Measurements from ENCODE around the gene ATXN1. TPM values are rescaled to one million over a fixed set of nuclear protein-coding genes. Genes with fewer than 3 reads are reported as not detected.

The ATXN1 gene
- polyA plus RNA-seq, 2 of the 4 experiments (the other 2 are of a cell fraction): 2.9 to 8.3 TPM

DNA sequence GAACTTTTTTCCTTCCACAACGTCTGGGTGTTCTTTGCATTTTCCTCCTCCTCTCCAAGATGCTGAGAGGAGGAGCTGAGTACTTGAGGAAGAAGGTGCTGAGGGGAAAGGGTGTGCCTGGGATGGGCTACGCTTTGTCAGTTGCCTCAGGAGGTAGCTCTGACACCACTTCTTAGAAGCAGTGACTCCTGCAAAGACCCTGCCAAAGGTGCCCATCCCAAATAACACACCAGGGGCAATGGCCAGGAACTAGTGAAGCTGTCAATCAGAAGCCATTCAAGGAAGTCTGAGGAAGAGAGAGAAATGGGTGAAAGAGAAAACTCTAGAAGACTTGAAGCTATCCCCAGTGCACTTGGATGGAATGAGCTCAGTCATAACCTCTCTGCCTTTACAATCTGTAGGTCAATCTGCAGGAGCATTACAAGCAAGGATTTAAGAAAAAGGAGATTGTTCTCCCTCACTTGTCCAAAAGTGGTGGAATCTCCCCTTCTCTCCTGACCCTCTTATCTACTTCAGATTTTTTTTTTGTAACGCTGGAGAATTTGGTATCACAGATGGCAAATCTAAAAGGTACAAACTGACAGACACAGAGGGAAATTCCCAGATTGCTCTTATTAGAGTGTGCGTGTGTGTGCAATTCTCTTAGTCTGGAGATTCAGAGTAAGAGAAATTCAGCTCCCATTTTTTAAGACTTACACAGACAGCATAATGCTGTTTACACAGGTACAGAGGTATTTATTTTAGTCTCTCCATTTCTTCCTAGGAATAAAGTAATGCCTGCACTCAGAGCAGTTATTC lies 280.3 kb downstream of the ATXN1 start:
- Histone ChIP-seq H3K4me1 (no peaks in the 10 kb centered on the region), H3K4me3 (no peak overlapping the region), H3K4me2 (no peak overlapping the region), H3K27ac (no peak overlapping the region), H3K9me3 (peaks cover 11% of the 10 kb centered on the region; the same call in 2 of the 3 replicates)
- ChIA-PET POLR2A (no interaction called here), CTCF (interaction anchor here (0.7 to 1.1 kb wide), 2 partner anchors 55 to 149 kb away, joined by 3 to 4 read pairs; no protein-coding TSS in a partner anchor)
- WGBS (ENCODE audit: missing lambda C conversion rate): 76% methylated on average over 4 of the region's 4 CpGs
- no peak for ATAC-seq
- no peak for FAIRE-seq
- TF ChIP-seq, protein P1, sequence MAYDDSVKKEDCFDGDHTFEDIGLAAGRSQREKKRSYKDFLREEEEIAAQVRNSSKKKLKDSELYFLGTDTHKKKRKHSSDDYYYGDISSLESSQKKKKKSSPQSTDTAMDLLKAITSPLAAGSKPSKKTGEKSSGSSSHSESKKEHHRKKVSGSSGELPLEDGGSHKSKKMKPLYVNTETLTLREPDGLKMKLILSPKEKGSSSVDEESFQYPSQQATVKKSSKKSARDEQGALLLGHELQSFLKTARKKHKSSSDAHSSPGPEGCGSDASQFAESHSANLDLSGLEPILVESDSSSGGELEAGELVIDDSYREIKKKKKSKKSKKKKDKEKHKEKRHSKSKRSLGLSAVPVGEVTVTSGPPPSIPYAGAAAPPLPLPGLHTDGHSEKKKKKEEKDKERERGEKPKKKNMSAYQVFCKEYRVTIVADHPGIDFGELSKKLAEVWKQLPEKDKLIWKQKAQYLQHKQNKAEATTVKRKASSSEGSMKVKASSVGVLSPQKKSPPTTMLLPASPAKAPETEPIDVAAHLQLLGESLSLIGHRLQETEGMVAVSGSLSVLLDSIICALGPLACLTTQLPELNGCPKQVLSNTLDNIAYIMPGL (CRISPR knock-in tag; IDR thresholded peaks at IDR 0.05; ENCODE audit: borderline replicate concordance): no peak
- TF ChIP-seq JUNB (IDR thresholded peaks at IDR 0.05) (no peak), KDM1A (IDR thresholded peaks at IDR 0.05; ENCODE audit: low read depth) (no peak), CHD2 (IDR thresholded peaks at IDR 0.05; ENCODE audit: low read length, partially characterized antibody) (no peak), ZSCAN20 (CRISPR knock-in tag; IDR thresholded peaks at IDR 0.05) (no peak), NFE2L2 (conservative IDR thresholded peaks at IDR 0.05; ENCODE audit: low read length) (no peak), CBX2 (IDR thresholded peaks at IDR 0.05; ENCODE audit: borderline replicate concordance, low read depth) (no peak), FOXS1 (CRISPR knock-in tag; IDR thresholded peaks at IDR 0.05) (no peak), MAFK (IDR thresholded peaks at IDR 0.05; ENCODE audit: partially characterized antibody) (no peak), ESRRA (IDR thresholded peaks at IDR 0.05; ENCODE audit: borderline replicate concordance, low read length) (no peak), ZFP36 (IDR thresholded peaks at IDR 0.05; ENCODE audit: borderline replicate concordance, partially characterized antibody) (no peak), HOXB5 (CRISPR knock-in tag; IDR thresholded peaks at IDR 0.05) (no peak), SREBF2 (IDR thresholded peaks at IDR 0.05) (no peak), EHF (CRISPR knock-in tag; IDR thresholded peaks at IDR 0.05) (no peak)
- TF ChIP-seq, protein P2, sequence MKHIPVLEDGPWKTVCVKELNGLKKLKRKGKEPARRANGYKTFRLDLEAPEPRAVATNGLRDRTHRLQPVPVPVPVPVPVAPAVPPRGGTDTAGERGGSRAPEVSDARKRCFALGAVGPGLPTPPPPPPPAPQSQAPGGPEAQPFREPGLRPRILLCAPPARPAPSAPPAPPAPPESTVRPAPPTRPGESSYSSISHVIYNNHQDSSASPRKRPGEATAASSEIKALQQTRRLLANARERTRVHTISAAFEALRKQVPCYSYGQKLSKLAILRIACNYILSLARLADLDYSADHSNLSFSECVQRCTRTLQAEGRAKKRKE (CRISPR knock-in tag; IDR thresholded peaks at IDR 0.05; ENCODE audit: low read depth): no peak
- TF ChIP-seq, protein P3, sequence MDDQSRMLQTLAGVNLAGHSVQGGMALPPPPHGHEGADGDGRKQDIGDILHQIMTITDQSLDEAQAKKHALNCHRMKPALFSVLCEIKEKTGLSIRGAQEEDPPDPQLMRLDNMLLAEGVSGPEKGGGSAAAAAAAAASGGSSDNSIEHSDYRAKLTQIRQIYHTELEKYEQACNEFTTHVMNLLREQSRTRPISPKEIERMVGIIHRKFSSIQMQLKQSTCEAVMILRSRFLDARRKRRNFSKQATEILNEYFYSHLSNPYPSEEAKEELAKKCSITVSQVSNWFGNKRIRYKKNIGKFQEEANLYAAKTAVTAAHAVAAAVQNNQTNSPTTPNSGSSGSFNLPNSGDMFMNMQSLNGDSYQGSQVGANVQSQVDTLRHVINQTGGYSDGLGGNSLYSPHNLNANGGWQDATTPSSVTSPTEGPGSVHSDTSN (IDR thresholded peaks at IDR 0.05): no peak
- TF ChIP-seq, protein P4, sequence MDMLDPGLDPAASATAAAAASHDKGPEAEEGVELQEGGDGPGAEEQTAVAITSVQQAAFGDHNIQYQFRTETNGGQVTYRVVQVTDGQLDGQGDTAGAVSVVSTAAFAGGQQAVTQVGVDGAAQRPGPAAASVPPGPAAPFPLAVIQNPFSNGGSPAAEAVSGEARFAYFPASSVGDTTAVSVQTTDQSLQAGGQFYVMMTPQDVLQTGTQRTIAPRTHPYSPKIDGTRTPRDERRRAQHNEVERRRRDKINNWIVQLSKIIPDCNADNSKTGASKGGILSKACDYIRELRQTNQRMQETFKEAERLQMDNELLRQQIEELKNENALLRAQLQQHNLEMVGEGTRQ (IDR thresholded peaks at IDR 0.05): no peak
- no peak for DNase-seq (ENCODE audit: low read depth in 1 of 2, low spot score in 1 of 2)

DNA sequence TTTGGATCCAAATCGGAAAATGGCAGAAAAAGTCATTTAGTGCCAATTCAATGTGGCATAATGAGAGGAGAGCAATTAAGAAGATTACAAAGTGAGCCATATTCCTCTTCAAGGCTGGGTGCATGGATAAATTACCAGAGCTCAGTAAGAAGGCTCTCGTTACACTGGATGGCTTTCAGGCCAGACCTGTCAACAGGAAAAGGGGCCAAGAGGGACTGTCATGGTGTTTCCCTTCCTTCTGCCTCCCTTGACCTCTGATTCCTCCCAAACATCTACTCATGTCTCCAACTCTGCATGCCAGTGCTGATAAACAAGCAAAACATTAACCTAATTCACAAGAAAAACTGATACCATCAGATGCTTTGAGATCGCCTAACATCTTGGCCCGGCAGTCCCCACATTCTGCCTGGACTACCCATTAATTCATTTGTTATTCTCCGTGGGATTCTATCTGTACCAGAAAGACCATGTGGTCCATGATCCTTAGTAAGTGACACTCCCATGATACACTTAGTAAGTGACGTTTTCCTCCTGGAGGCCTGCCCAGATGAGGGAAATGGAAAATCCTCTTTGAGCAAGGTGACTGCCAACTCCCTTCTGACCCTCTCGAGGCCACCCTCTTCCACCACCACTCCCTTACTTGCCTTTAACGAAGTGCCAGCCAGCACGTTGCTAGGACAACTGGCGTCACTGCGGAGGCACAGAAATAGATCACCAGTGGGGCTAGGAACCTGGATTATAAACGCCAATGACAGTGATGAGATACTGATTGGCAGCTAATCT lies 283.7 kb downstream of the ATXN1 start:
- WGBS (ENCODE audit: missing lambda C conversion rate): 85% methylated on average over 12 of the region's 12 CpGs
- CTCF ChIA-PET: no interaction called here
- no peak overlapping the region for H3K4me2 ChIP-seq
- no peak for FAIRE-seq
- H3K9me3 ChIP-seq: peaks cover 4% of the 10 kb centered on the region; the same call in 1 of the 3 replicates
- POLR2A ChIA-PET: no interaction called here
- no peak overlapping the region for H3K4me3 ChIP-seq
- no peak overlapping the region for H3K27ac ChIP-seq
- ATAC-seq: no peak
- DNase-seq (ENCODE audit: low read depth in 1 of 2, low spot score in 1 of 2): no peak
- peaks cover 10% of the 10 kb centered on the region for H3K4me1 ChIP-seq
- TF ChIP-seq BHLHE40 (IDR thresholded peaks at IDR 0.05; ENCODE audit: low read depth, low read length) (no peak), ZC3H11A (IDR thresholded peaks at IDR 0.05) (no peak), CBX2 (IDR thresholded peaks at IDR 0.05; ENCODE audit: borderline replicate concordance, low read depth) (no peak), CHD4 (IDR thresholded peaks at IDR 0.05; ENCODE audit: borderline replicate concordance) (no peak), KDM5A (IDR thresholded peaks at IDR 0.05) (no peak), RNF2 (IDR thresholded peaks at IDR 0.05; ENCODE audit: borderline replicate concordance, low read depth) (no peak), TFCP2L1 (CRISPR knock-in tag; IDR thresholded peaks at IDR 0.05) (no peak), POLR2AphosphoS2 (conservative IDR thresholded peaks at IDR 0.05; ENCODE audit: low read length) (no peak), ZNF302 (CRISPR knock-in tag; IDR thresholded peaks at IDR 0.05) (no peak), EHMT2 (IDR thresholded peaks at IDR 0.05; ENCODE audit: low read depth) (no peak), FOSB (CRISPR knock-in tag; IDR thresholded peaks at IDR 0.05) (no peak)
- TF ChIP-seq, protein P4 (IDR thresholded peaks at IDR 0.05): no peak
- TF ChIP-seq, protein P5, sequence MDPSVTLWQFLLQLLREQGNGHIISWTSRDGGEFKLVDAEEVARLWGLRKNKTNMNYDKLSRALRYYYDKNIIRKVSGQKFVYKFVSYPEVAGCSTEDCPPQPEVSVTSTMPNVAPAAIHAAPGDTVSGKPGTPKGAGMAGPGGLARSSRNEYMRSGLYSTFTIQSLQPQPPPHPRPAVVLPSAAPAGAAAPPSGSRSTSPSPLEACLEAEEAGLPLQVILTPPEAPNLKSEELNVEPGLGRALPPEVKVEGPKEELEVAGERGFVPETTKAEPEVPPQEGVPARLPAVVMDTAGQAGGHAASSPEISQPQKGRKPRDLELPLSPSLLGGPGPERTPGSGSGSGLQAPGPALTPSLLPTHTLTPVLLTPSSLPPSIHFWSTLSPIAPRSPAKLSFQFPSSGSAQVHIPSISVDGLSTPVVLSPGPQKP (IDR thresholded peaks at IDR 0.05; ENCODE audit: low read depth, low read length): no peak
